GM19397 (cell line): ENCODE data around the gene CLMN.

Source experiments
- ATAC-seq: cut with Tn5 transposase; IDR thresholded peaks from one replicate; pipeline ENCODE4 v1.9.1; 2021; ENCODE audit warnings: mild to moderate bottlenecking, moderate library complexity; ENCODE audit not compliant: unreplicated experiment

The CLMN gene

DNA sequence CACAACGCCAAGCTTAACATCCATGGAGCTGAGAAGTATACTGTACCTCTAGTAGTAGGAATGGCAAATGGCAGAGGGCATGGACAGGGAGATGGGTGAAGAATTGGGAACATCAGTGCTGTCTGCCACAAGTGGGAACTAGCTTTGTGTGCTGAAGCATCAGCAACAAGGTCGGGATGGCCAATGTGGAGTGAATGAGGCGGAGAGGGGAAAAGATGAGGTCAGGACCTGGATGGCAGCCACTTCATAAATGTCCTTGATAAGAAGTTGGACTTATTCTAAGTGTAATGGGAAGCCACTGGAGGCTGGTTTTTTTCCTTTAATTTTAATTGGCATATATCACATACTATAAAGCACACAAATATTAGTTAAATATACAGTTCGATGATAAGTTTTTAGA lies 21.9 kb upstream of the CLMN start:
- ATAC-seq: no peak

DNA sequence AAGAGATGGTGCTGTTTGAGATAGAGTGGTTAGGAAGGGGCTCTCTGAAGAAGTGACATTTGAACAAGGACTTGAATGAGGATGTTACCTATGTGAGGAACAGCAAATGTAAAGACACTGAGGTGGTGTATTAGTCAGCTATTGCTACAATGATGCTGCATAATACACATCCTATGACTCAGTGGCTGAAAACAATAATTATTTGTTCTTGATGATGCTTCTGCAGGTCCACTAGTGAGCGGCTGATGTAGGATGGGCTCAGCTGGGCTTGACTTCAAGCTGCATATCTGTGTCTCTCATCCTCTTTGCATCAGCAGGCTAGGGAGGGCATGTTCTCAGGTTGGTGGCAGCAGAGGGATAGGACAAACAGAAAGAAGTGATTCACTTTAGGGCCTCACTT lies 21.4 kb upstream of the CLMN start:
- ATAC-seq: no peak

DNA sequence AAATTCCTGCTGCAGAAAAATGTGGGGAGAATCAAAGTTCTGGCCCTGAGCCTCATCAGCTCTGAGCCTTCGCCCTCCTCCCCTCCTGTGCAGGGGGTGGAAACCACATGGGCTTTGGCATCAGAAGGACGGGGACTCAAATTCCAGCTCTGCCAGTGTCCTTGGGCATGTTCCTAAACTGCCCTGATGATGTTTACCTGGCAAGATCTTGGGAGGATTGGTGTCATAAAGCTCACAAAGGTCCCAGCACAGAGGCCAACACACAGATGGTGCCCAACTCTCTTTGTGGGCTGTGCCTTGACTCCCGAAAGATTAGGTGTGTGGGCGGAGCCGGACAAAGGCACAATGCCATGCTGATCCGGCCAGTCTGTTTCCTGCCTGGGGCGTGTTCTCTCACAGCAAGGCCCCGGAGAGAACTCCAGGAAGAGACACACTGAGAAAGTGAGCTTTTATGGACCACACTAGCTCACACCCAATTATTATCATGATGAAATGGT lies 20.5 kb upstream of the CLMN start:
- ATAC-seq: no peak

DNA sequence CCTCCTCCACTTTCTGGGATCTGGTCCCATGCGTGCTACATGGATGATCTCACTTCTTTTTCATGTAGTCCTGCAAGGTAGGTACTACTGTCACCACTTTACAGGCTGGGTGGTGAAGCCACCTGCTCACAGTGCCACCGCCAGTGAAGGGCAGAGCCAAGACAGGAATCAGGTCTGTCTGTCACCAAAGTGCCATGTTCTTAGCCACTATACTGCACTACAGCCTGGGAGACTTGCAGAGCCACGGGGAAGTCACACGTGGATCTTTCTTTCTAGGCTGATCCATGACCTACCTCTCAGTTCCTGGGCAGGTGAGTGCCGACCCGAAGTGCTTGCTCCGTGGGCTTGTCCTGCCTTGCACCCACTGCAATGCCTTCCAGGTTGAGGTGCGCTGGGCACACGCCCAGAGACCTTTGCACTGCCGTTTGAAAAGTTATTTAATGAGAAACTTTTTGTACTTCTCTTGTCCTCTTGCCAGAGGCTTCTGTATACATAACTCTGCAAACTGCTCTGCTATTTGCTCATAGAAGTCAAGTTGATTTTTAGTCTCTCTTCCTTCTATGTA lies 19.7 kb upstream of the CLMN start:
- no peak for ATAC-seq

DNA sequence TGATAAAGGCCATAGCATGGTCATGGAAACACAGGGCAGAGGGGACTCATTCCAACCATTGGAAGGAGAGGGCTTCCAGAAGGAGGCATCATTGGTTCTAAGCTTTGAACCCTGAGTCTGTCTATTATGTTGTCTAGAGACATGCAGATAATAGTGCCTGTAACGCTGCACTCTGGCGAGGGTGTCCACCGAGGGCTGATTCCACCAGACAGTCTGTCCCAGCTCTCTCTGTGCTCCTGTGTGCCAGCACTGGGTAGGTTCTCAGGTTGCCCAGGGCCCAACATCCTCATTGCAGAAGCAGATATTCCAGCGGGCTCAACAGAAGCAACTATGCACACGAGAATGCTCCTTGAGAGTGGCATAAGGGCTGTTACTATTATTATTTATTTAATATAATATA lies 18.7 kb upstream of the CLMN start:
- no peak for ATAC-seq

DNA sequence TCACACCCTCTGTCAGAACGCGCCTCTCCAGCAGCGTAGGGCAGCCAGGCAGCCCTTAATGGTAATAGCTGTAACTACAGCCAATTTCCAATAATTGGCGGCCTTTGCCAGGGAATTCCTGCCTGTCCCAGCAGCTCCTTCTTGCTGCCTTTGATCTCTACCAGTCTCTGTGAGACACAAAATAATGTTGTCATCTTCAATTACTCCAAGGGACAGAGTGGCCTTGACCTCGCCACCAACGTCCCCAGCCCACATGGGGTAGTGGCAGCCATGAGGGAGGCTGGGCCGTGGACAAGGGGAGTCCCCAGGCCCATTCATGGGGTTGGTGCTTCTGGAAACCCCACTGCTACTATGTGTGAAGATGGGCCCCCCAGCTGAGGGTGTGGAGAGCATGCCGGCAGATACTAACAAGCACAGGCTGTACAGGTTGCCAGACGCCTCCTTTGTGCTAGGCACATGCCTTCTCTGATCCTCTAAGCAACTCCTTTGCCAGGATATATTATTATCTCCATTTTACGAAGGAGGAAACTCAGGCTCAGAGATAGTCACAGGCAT lies 17.4 kb upstream of the CLMN start:
- ATAC-seq: no peak

DNA sequence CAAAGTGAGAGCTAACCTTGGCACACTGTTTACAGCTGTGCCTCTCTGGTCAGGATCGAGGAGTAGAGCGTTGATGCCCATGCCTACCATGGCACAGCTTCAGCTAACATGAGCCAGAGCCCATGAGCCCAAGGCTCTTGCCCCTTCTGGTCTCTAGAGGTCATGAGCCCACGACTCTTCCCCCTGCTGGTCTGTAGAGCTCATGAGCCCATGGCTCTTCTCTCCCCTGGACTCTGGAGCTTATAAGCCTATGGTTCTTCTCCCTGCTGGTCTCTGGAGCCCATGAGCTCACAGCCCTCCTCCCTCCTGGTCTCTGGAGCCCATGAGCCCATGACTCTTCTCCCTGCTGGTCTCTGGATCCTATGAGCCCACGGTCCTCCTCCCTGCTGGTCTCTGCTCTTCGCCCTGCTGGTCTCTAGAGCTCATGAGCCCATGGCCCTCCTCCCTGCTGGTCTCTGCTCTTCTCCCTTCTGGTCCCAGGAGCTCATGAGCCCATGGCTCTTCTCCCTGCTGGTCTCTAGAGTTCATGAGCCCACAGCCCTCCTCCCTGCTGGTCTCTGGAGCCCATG lies 16.6 kb upstream of the CLMN start:
- no peak for ATAC-seq

DNA sequence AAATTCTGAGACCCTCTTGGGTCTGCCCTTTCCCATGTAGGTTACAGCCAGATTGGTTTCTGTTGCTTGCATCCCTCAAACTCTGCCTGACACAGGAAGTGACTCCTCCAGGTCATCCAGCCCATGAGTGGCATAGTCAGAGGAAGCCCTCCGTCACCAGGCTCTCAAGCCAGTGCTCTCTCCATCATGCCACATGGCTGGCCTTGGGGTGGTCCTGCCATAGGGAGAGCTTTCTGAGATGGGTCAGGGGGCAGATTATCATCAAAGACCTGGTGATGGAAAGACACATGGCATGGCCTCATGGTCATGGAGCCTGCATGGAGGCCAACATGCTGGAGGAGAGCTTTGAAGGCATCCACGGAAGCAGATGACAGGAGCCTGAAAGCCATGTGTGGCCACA lies 15.4 kb upstream of the CLMN start:
- ATAC-seq: no peak

DNA sequence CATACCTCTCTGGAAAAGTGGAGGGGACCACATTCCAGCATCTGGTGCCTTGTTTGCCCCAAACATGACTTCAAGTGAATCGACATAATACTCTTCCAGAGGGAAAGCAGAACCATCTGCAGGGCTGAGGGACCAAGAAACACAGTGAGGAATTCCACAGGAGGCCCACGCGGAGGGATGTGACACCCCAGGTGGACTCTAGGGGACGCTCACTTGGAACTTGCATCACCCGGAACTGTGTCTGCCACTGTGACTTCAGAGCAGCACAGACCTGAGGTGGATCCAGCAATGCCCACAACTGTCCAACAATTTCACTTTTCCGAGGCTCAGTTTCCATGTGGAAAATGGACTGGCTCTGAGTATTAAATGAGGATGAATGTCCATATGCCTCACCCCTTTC lies 14.3 kb upstream of the CLMN start:
- no peak for ATAC-seq

DNA sequence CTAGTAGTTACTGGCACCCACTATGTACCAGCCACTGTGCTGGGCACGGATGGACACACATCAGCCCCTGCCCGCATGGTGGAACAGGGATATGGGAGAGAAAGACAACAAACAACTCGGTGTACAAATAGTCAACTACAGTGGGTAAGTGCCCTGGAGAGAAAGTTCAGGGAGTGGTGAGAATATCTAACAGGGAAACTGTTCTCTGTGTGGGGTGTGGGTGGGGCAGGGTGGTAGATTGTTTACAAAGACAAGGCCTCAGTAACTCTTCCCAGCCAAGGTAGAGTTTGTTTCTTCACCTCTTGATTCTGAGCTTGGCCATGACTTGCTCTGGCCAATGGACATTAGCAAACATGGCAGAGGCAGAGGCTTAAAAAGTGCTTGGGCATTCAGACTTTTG lies 12.9 kb upstream of the CLMN start:
- no peak for ATAC-seq

DNA sequence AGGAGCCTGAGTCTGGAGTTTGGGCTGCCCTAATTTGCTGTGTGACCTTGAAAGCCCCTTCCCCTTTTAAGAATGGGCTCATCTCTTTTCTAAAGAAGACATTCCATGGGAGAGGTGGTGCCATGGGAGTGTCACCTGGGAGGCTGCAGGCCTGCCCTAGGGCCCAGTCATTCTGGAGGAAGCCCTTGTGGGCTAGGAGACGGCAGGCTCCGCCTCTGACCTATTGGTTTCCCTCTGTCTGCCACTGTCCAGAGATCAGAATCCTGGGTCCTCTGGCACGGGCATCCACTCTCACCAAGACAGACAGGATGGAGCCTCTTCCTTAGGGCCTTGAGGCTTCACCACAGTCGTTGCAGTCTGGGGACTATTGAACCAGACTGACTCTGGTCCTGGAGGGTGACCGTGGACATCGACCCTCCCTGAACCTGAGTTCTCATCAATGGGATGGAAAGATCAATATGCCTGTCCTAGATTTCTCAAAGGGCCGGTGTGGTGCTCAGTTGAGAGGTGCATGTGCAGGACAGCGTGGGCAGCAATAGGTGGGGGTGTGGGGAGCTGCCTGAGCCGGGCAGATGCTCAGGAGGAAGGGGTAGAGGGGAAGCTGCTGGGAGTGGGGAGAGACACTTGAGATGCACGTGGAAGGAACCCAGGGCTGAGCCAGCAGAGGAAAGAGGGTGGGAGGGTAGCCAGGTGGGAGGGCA lies 12.2 kb upstream of the CLMN start:
- no peak for ATAC-seq

DNA sequence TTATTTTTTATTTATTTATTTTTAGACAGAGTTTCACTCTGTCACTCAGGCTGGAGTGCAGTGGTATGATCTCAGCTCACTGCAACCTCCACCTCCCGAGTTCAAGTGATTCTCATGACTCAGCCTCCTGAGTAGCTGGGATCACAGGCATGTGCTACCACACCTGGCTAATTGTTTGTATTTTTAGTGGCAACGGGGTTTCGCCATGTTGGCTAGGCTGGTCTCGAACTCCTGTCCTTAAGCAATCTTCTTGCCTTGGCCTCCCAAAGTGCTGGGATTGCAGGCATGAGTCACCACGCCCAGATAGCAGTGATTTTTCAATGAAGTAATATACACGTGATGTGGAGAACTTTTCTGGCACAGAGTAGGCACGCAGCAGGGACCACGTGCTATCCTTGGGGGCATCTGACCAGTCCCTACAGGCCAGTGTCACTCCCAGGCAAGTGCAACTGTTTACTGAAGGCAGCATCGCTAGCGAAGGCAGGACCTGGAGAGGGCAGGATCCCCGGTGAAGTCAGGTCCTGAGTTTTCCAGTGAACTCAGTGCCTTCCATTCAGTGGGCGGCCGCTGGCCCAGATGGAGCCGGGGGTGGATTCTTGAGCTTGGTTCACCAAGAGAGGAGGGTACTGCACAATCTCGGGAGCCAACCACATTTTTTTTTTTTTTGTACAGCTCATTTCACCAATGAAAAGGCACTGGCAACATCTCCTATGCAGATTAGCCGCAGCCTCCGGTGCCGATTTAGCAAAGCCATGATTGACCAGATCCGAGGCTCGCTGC lies 11.1 kb upstream of the CLMN start:
- ATAC-seq: no peak

DNA sequence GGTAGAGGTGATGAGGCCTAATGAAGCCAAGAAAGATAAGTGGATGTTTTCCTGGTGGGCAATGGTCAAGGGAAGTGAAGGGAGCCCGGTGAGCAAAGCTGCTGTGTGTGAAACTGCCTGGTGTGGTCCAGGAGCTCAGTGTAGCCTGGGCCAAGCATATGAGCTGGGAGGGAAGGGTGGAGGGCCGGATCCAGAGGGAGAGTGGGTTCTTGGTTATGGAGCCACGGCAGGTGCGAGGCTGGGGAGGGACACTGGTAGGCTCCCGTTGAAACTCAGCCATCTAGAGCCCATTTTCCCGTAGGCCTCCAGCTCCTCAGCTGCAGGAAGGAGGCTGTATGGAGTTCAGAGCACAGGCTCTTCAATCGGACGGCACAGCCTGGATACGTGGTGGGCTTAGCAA lies 10.2 kb upstream of the CLMN start:
- no peak for ATAC-seq

DNA sequence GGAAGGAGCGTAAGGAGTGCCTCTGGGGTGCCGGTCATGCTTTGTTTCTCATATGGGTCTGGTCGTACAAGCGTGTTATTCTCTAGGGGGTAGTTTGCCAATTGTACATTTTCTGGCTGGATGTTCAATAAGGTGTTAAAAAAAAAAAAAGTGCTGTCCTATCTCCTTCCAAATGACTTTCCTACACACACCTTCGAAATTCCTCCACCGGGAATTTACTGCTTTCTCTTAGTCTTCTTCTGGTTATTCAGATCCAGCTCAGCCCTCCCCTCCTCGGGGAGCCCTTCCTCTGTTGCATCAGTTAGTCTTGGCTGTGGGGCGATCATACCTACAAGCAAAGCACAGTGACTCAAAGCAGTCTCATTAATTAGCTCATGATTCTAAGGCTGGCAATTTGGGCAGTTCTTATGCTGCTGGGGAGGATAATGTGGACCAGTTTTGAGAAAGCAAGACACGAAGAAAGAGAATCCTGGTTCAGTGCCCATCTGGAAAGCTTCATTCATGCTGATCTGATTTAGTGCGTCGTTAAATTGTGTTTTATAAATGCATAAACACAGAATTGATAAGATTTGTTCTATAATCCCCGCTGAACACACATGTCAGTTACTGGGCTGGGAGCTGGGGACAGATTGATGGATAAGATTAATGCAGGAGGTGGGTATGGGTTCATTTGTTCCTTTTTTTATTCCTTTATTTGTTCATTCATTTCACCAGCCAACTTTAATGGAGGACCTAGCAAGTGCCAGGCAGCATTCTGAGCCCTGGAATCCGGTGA lies 9.2 kb upstream of the CLMN start:
- ATAC-seq: no peak

DNA sequence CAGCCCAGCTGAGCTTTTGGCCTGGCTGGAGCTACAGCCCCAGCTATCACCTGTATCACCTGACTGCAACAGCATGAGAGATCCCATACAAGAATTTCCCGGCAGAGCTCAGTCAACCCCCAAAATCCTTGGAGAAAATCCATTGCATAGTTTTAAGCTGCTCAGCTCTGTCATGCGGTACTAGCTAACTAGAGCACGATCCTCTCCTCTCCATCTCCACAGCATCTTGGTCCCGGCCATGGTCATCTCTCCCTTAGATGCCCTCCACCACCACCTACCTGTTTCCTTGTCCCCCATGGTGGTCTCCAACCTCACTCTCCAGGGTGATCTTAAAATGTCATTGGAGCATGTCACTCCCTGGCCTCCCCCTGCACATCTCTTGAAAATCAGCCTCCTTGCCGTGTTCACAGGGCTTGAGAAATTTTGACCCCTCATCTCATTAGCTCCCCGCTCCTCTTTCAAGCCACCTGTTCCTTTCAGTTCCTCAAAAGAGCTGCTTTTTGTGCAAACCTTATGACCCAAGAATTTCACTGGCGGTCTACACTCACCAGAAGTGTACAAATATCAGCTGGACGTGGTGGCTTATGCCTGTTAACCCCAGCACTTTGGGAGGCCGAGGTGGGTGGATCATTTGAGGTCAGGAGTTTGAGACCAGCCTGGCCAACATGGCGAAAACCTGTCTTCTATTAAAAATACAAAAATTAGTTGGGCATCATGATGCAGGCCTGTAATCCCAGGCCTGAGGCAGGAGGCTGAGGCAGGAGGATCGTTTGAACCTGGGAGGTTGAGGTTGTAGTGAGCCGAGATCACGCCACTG lies 8.1 kb upstream of the CLMN start:
- peak; percentile 97 for ATAC-seq

DNA sequence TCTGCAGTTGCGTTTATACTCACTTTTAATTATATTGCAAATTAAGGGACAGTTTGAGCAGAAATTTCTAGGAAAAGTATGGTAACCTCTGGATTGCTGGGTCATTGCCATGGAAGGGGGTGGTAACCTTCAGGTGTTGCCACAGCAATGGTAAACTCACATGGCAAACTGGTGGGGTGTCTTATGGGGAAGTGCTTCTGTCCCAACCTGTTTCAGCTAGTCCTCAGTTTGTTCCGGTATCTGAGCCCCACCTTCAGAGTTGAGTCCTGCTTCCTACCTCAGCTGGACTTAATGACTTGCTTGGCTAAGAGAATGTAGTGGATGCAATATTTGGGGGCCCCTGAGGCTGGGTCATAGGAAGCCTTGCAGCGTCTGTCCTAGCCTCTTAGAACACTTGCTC lies 7.3 kb upstream of the CLMN start:
- no peak for ATAC-seq

DNA sequence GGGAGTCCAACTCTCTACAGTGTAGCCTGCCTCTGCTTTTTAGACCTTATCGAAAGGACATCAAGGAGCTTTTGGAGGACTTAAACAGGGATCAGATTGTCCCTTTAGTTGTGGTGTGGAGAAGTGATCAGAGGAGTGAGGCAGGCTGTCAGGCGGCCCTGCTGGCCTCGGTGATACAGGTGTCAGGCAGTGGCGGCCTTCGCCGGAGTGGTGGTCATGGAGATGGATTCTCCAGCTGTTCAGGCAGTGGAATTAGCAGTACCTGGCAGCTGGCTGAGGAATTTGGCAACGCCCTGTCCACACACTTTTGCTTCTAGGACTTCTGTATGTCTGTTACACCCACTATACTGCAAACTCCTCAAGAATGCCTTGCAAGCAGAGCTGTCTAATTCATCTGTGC lies 4.2 kb upstream of the CLMN start:
- ATAC-seq: no peak

DNA sequence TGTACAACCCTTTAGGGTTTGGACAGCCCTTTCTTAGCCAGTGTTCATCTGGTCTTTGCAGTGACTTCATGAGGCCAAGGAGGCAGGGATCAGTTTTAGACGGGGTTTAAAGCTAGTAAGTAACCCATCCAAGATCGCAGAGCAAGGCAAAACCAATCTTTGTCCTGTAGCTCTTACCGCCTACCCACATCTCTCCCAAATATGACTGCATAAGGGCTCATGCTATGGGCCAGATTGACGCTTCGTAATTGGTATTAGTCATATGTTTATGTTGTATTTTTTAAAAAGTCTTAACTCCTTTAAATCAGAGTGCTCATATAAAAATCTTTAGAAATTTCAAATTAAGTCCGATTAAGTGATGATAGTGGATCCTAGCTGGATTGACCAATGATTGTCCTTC lies 3.7 kb upstream of the CLMN start:
- no peak for ATAC-seq

DNA sequence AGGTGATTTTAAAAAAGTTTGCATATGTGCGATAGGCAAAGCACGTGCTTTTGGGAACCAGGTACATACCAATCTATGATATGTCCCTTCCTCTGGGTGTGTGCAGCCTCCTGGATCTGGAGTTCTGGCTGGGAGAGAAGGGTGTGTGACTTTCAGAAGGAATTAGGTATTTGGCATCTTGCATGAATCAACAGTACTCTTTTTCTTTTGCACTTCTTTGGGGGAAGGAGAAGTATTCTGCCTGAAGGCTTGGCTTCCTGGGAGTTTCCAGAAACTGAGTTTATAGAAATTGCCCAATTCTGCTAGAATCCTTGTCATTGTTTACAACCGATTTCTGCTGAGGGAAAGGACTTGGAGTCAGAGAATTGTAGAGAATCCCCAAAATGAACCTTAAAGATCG lies 2.9 kb upstream of the CLMN start:
- ATAC-seq: no peak
